Gastrocnemius medialis (tissue), 4 donors: ENCODE data around the gene ELMO1. TPM values are rescaled to one million over a fixed set of nuclear protein-coding genes. Genes with fewer than 3 reads are reported as not detected.

Experiments
- ATAC-seq, 2 donors: fragments of 150-250 bp; one replicate each; pipeline ENCODE4 v1.9.1; 2016
- DNase-seq, 2 donors: peaks; one replicate each; pipeline ENCODE4 v3.0.0-alpha.2; 2019
- H3K27ac ChIP-seq, 4 donors: fragments of 200-600 bp; sonication (generic); 1 replicate in 1 of 4; 2 replicates in 3 of 4; pipeline ENCODE4 v1.5.1; 2016 to 2018; ENCODE audit warnings: mild to moderate bottlenecking in 2 of 4, moderate library complexity in 1 of 4
- H3K27me3 ChIP-seq, 3 donors: fragments of 200-600 bp; sonication (generic) in 2 of 3; 1 replicate in 1 of 3; 2 replicates in 2 of 3; pipeline versions ENCODE4 v1.5.1 to v1.6.0; 2016 to 2019; ENCODE audit warnings: mild to moderate bottlenecking in 1 of 3, moderate library complexity in 1 of 3
- H3K36me3 ChIP-seq, 2 donors: fragments of 200-600 bp; sonication (generic) in 1 of 2; one replicate each; pipeline ENCODE4 v1.5.1; 2017 to 2018
- H3K4me1 ChIP-seq, 2 donors: fragments of 200-600 bp; sonication (generic) in 1 of 2; one replicate each; pipeline ENCODE4 v1.5.1; 2016 to 2017; ENCODE audit warnings: mild to moderate bottlenecking in 2 of 2
- H3K4me3 ChIP-seq, 4 donors: fragments of 200-600 bp; sonication (generic) in 3 of 4; 1 replicate in 1 of 4; 2 replicates in 3 of 4; pipeline ENCODE4 v1.5.1; 2016 to 2019; ENCODE audit warnings: mild to moderate bottlenecking in 2 of 4
- H3K9me3 ChIP-seq, 3 donors: fragments of 200-600 bp; sonication (generic) in 2 of 3; 1 replicate in 1 of 3; 2 replicates in 2 of 3; pipeline ENCODE4 v1.5.1; 2016 to 2019
- POLR2A ChIP-seq, 2 donors: fragments of 450-650 bp; IDR thresholded peaks; one replicate each; pipeline ENCODE4 v1.6.1; 2017; ENCODE audit warnings: antibody characterized with exemption in 2 of 2, mild to moderate bottlenecking in 2 of 2, moderate library complexity in 2 of 2
- in situ Hi-C, 4 donors: fragments of 200-750 bp; cut with MboI; loops; one replicate each; pipeline versions ENCODE4 v1.15.0 to v1.8.0; 2017; ENCODE audit warnings: low sequenced_read_pairs in 4 of 4
- intact Hi-C: fragments of 100-400 bp; cut with DNase I; formaldehyde crosslinking; loops from one replicate; pipeline ENCODE4 v1.15.1; 2023; ENCODE audit warnings: low total_unique reads
- total RNA-seq, 4 donors: library from RNA; depleted of rRNA; stranded (reverse); fragments of >200 nt; gene quantifications; one replicate each; pipeline versions ENCODE4 v1.1.0 to v1.2.3, GENCODE V29; 2016
- TF ChIP-seq, protein P1 (sequence below), 5 experiments: fragments of 450-650 bp in 3 of 5; fragments of 200-600 bp in 2 of 5; sonication (generic) in 2 of 5; IDR thresholded peaks in 4 of 5; conservative IDR thresholded peaks in 1 of 5; 1 replicate in 4 of 5; 2 replicates in 1 of 5; pipeline ENCODE4 v1.5.1; 2016 to 2019; ENCODE audit warnings: antibody characterized with exemption in 5 of 5, mild to moderate bottlenecking in 3 of 5, moderate library complexity in 3 of 5

Gene ELMO1
- total RNA-seq, 4 donors from 2014 or later, result 8.4 to 18.9 (median 14.6) TPM

DNA sequence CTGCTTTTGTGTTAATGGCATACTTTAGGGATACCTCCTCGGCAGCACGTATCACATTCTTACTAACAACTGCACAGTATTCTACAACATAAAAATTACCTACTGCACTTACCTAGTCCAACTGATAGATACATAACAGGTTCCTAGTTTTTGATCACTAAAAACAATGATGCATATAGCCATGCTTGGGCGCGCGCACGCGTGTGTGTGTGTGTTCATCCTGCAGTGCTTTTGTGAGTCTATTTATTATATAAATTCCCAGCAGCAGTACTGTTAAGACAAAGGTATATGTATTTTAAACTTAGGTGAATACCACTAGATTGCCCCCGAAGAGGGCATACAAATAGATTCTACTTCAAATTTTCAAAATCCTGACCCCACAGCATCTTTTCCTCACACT is 181.4 kb downstream of the ELMO1 start:
- Histone ChIP-seq H3K36me3 (no peaks in the 10 kb centered on the region), H3K4me3 (no peak overlapping the region), H3K27me3 (no peaks in the 10 kb centered on the region), H3K9me3 (no peaks in the 10 kb centered on the region), H3K27ac (no peak overlapping the region), H3K4me1 (no peaks in the 10 kb centered on the region)
- DNase-seq (no peak), ATAC-seq (no peak)
- intact Hi-C loops, result no loop called here
- no peak for TF ChIP-seq POLR2A (IDR thresholded peaks at IDR 0.05)
- TF ChIP-seq, protein P1, sequence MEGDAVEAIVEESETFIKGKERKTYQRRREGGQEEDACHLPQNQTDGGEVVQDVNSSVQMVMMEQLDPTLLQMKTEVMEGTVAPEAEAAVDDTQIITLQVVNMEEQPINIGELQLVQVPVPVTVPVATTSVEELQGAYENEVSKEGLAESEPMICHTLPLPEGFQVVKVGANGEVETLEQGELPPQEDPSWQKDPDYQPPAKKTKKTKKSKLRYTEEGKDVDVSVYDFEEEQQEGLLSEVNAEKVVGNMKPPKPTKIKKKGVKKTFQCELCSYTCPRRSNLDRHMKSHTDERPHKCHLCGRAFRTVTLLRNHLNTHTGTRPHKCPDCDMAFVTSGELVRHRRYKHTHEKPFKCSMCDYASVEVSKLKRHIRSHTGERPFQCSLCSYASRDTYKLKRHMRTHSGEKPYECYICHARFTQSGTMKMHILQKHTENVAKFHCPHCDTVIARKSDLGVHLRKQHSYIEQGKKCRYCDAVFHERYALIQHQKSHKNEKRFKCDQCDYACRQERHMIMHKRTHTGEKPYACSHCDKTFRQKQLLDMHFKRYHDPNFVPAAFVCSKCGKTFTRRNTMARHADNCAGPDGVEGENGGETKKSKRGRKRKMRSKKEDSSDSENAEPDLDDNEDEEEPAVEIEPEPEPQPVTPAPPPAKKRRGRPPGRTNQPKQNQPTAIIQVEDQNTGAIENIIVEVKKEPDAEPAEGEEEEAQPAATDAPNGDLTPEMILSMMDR (IDR thresholded peaks at IDR 0.05 in 4 of 5, conservative IDR thresholded peaks at IDR 0.05 in 1 of 5), result no peak
- in situ Hi-C loops, result no loop called here

DNA sequence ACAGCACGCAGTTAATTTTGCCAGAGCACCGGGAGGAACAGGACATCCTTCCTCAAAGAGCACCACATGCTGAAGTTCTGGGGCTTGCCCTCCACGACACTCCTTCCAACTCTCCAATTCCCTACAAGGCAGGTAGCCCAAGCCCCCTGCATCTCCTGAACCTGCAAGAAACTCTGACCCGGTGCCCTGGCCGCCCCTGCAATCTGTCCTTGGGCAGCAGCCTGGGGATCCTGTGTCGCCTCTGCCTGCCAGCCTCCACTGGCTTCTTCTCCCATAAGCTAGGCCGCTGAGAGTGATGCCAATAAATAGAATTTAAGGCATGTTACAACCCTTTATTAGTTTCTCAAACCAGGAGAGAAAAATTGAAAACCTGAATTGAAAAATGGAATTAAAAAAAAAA is 182.8 kb downstream of the ELMO1 start:
- Histone ChIP-seq H3K36me3 (no peaks in the 10 kb centered on the region), H3K4me3 (no peak overlapping the region), H3K4me1 (no peaks in the 10 kb centered on the region), H3K27ac (no peak overlapping the region), H3K27me3 (no peaks in the 10 kb centered on the region), H3K9me3 (no peaks in the 10 kb centered on the region)
- ATAC-seq (no peak), DNase-seq (no peak)
- TF ChIP-seq, protein P1 (IDR thresholded peaks at IDR 0.05 in 4 of 5, conservative IDR thresholded peaks at IDR 0.05 in 1 of 5), result no peak
- no peak for TF ChIP-seq POLR2A (IDR thresholded peaks at IDR 0.05)
- intact Hi-C loops, result no loop called here
- in situ Hi-C loops, result no loop called here

DNA sequence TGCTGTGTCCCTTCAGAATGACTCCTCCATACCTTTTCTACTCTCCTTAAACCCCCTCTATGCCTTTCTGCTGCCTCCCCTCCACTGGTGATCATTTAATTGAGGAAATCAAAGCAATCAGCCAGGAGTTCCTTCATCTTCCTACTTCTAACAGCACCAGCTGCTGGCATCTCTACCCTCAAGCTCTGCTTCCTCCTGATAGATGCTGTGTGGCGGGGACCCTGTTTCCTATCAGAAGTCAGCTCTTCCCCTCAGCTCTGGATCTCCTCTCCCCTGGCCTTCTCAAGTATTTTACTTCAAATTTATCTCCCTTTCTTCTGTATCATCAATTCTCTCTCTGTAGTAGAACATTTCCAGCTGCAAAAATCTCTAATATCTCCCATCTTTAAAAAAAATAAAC is 183.7 kb downstream of the ELMO1 start:
- in situ Hi-C loops (no loop called here), intact Hi-C loops (no loop called here)
- Histone ChIP-seq H3K4me3 (no peak overlapping the region), H3K4me1 (no peaks in the 10 kb centered on the region), H3K36me3 (no peaks in the 10 kb centered on the region), H3K27ac (no peak overlapping the region), H3K9me3 (no peaks in the 10 kb centered on the region), H3K27me3 (no peaks in the 10 kb centered on the region)
- TF ChIP-seq POLR2A (IDR thresholded peaks at IDR 0.05), result no peak
- TF ChIP-seq, protein P1 (IDR thresholded peaks at IDR 0.05 in 4 of 5, conservative IDR thresholded peaks at IDR 0.05 in 1 of 5), result no peak
- ATAC-seq (no peak), DNase-seq (no peak)

DNA sequence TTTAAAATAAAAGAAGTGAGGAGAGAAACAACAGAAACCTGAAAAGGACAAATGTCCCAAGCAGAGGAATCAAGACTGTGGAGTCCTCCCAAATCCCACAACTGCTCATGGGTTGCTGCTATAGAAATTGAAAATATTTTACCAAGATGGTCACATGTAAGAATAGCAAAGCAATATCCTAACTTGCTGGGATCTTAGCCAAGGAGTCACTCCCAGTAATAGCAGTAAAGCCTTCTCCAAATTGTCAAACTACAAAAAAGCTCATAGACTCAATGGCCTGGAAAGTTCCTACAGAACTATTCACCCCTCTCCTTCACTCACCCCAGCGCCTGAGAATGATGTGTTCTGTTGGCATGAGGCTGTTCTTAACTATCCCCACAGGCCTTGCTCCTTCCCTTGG is 186.5 kb downstream of the ELMO1 start:
- H3K27ac ChIP-seq, result no peak overlapping the region
- H3K27me3 ChIP-seq, result no peaks in the 10 kb centered on the region
- TF ChIP-seq, protein P1 (IDR thresholded peaks at IDR 0.05 in 4 of 5, conservative IDR thresholded peaks at IDR 0.05 in 1 of 5), result no peak
- TF ChIP-seq POLR2A (IDR thresholded peaks at IDR 0.05), result no peak
- H3K4me3 ChIP-seq, result no peak overlapping the region
- no peaks in the 10 kb centered on the region for H3K9me3 ChIP-seq
- in situ Hi-C loops, result no loop called here
- no peak for DNase-seq
- no peak for ATAC-seq
- intact Hi-C loops, result no loop called here
- H3K36me3 ChIP-seq, result no peaks in the 10 kb centered on the region
- H3K4me1 ChIP-seq, result no peaks in the 10 kb centered on the region

DNA sequence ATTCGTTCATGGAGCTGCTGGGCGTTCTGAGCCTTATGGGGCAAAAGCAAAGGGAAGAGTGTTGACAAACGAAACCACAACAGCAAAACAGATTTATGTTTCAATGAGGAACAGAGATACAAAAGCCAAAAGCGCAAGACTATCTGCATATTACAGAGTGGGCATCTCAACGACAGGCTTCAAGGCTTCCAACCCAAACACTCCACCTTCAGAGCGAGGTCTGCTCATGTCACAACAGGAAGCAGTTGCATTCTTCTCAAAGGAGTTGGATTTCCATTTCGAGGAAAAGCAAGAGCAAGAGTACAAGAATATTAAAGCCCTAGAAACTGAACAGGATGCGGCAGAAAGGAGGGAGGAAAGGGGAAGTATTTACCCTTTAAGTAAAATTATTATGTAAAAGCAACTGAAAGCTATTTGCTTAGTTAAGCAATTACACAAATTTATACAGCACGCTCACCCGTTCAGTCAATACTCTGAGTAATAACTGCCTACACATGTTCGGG is 189.3 kb downstream of the ELMO1 start:
- in situ Hi-C loops (no loop called here), intact Hi-C loops (no loop called here)
- Histone ChIP-seq H3K9me3 (no peaks in the 10 kb centered on the region), H3K4me1 (no peaks in the 10 kb centered on the region), H3K27ac (no peak overlapping the region), H3K4me3 (no peak overlapping the region), H3K27me3 (no peaks in the 10 kb centered on the region), H3K36me3 (no peaks in the 10 kb centered on the region)
- no peak for DNase-seq
- TF ChIP-seq, protein P1 (IDR thresholded peaks at IDR 0.05 in 4 of 5, conservative IDR thresholded peaks at IDR 0.05 in 1 of 5), result no peak
- TF ChIP-seq POLR2A (IDR thresholded peaks at IDR 0.05), result no peak
- ATAC-seq, result no peak
